Measurements from ENCODE around the gene C3. TPM values are rescaled to one million over a fixed set of nuclear protein-coding genes. Genes with fewer than 3 reads are reported as not detected.

C3 gene
- total RNA-seq, 1 donor from 2014 or later: 8.2 TPM

DNA sequence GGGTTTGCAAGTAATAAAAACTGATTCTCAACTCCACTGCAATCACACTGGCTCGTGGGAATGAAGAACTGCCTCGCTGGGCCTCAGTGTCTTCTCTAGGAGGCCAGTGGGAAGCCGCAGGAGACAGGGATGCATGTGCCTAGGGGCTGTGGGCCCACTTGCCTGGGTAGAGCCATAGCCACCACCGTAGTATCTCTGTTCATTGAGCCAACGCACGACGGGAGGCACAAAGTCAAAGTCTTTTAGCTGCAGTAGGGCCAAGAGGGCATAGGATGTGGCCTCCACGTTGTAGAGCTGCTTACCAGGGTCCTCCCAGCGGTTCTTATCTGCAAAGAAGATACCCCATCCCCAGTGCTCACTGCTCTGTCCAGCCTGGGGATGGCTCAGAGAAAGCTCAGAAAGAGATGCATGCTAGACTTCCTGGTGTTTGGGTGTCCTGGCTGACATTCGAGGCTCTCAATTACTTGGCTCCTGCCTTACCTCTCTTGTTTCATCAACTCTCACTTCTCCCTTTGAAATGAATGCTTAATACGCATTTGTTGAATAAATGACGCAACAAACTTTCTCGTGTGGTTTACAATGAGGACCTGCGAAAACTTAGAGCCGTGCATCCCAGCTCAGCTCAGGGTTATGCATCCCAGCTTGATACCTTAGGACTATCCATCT, 34.4 kb downstream of the C3 start:
- DNase-seq (ENCODE audit: extremely low spot score, unreplicated experiment): no peak
- peaks cover 22% of the 10 kb centered on the region for H3K27me3 Mint-ChIP-seq
- H3K27ac Mint-ChIP-seq: no peak overlapping the region
- H3K4me3 Mint-ChIP-seq: no peak overlapping the region
- no peaks in the 10 kb centered on the region for H3K4me1 Mint-ChIP-seq (ENCODE audit: unreplicated experiment)
- TF ChIP-seq, protein P1, sequence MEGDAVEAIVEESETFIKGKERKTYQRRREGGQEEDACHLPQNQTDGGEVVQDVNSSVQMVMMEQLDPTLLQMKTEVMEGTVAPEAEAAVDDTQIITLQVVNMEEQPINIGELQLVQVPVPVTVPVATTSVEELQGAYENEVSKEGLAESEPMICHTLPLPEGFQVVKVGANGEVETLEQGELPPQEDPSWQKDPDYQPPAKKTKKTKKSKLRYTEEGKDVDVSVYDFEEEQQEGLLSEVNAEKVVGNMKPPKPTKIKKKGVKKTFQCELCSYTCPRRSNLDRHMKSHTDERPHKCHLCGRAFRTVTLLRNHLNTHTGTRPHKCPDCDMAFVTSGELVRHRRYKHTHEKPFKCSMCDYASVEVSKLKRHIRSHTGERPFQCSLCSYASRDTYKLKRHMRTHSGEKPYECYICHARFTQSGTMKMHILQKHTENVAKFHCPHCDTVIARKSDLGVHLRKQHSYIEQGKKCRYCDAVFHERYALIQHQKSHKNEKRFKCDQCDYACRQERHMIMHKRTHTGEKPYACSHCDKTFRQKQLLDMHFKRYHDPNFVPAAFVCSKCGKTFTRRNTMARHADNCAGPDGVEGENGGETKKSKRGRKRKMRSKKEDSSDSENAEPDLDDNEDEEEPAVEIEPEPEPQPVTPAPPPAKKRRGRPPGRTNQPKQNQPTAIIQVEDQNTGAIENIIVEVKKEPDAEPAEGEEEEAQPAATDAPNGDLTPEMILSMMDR (conservative IDR thresholded peaks at IDR 0.05): no peak
- no peaks in the 10 kb centered on the region for H3K36me3 Mint-ChIP-seq
- H3K9me3 Mint-ChIP-seq: peaks cover 5% of the 10 kb centered on the region

DNA sequence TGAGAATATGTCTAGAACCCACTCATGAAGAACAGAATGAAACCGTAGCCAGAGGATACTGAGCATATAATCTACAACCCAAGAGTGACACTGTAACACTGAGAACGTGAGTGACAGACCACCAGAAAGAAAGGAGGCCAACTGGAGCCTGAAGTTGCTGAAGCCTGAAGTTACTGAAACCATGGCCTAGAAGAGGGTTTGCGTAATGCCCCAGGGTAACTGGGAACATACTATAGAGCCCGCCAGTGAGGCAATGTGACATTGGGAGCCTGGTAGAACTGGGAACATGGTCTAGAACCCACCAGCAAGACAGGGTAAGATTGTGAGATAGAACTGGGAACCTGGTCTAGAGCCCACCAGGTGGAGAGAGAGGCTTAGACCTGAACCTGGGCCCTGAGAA, 35.0 kb downstream of the C3 start:
- H3K4me1 Mint-ChIP-seq (ENCODE audit: unreplicated experiment): no peaks in the 10 kb centered on the region
- TF ChIP-seq, protein P1 (conservative IDR thresholded peaks at IDR 0.05): no peak
- H3K9me3 Mint-ChIP-seq: peaks cover 5% of the 10 kb centered on the region
- H3K36me3 Mint-ChIP-seq: no peaks in the 10 kb centered on the region
- H3K4me3 Mint-ChIP-seq: no peak overlapping the region
- H3K27ac Mint-ChIP-seq: no peak overlapping the region
- DNase-seq (ENCODE audit: extremely low spot score, unreplicated experiment): no peak
- H3K27me3 Mint-ChIP-seq: peaks cover 27% of the 10 kb centered on the region

DNA sequence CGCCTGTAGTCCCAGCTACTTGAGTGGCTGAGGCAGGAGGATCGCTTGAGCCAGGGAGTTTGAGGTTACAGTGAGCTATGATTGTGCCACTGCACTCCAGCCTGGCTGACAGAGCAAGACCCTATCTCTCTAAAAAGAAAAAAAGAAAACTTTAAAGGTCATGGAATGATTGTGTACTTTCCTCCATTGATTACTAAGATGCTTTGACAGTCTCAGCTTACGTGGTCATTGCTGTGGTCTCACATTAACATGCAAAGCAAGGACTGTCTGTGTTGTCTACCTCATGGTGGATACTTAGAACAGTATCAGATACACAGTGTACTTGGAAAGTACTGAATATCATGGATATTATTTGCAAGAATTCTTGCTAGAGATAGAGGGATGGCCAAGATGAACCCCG, 36.5 kb downstream of the C3 start:
- no peak overlapping the region for H3K4me3 Mint-ChIP-seq
- peaks cover 9% of the 10 kb centered on the region for H3K9me3 Mint-ChIP-seq
- no peaks in the 10 kb centered on the region for H3K4me1 Mint-ChIP-seq (ENCODE audit: unreplicated experiment)
- peaks cover 35% of the 10 kb centered on the region for H3K27me3 Mint-ChIP-seq
- no peak overlapping the region for H3K27ac Mint-ChIP-seq
- TF ChIP-seq, protein P1 (conservative IDR thresholded peaks at IDR 0.05): no peak
- H3K36me3 Mint-ChIP-seq: no peaks in the 10 kb centered on the region
- no peak for DNase-seq (ENCODE audit: extremely low spot score, unreplicated experiment)

DNA sequence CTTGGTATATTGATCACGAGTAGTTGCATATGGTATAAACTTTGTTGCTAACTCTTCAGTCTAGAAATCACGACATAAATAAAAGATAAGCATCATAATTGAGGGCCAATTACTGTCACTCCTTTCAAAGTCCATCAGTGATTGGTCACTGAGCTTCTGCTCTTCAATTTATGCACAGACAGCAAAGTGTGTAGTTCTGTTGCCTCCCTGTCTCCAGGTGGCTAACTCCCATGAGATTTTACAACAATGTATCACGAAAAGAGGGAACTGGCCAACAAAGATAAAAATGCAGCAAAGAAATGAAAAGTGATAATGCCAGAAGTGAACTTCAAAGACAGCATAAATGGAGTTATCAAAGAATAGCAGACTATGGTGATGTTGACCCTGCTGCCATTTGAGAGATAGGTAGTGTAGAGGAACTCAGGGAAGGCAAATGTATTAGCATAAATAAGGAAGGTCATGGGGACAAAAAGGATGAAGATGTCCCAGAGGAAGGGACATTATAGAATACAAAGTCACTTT, 37.8 kb downstream of the C3 start:
- TF ChIP-seq, protein P1 (conservative IDR thresholded peaks at IDR 0.05): no peak
- Mint-ChIP-seq H3K9me3 (peaks cover 8% of the 10 kb centered on the region), H3K4me1 (ENCODE audit: unreplicated experiment) (no peaks in the 10 kb centered on the region), H3K27me3 (peaks cover 39% of the 10 kb centered on the region), H3K27ac (no peak overlapping the region), H3K4me3 (no peak overlapping the region), H3K36me3 (no peaks in the 10 kb centered on the region)
- DNase-seq (ENCODE audit: extremely low spot score, unreplicated experiment): no peak

DNA sequence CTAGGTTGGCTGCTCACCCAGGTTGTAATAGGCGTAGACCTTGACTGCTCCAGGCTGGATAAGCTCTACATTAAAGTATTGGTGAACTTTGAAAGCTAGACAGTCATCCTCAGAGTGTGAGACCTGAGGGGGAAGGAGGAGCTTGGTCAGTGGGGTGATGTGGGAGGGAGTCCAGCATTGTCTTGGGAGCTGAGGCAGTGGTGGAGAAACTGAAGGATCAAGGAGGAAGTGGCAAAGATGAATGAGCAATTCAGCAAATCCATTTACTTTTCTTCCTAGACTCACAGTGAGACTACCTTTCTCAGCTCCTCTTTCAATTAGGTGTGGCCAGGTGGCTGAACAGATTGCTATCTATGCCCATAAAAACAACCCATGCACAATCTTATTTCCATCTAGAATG, 40.3 kb downstream of the C3 start:
- Mint-ChIP-seq H3K9me3 (peaks cover 9% of the 10 kb centered on the region), H3K4me1 (ENCODE audit: unreplicated experiment) (no peaks in the 10 kb centered on the region), H3K27me3 (peaks cover 39% of the 10 kb centered on the region), H3K36me3 (no peaks in the 10 kb centered on the region), H3K27ac (no peak overlapping the region), H3K4me3 (no peak overlapping the region)
- TF ChIP-seq, protein P1 (conservative IDR thresholded peaks at IDR 0.05): no peak
- no peak for DNase-seq (ENCODE audit: extremely low spot score, unreplicated experiment)

All from type B pancreatic cell (in vitro differentiated cells).